ENCODE measurements around the gene SYTL3.
"Not testable (repeated sequence)": the region's sequence is repeated elsewhere in the genome, so short reads cannot be mapped to it uniquely, and the experiment has no call there.

Gene SYTL3

DNA sequence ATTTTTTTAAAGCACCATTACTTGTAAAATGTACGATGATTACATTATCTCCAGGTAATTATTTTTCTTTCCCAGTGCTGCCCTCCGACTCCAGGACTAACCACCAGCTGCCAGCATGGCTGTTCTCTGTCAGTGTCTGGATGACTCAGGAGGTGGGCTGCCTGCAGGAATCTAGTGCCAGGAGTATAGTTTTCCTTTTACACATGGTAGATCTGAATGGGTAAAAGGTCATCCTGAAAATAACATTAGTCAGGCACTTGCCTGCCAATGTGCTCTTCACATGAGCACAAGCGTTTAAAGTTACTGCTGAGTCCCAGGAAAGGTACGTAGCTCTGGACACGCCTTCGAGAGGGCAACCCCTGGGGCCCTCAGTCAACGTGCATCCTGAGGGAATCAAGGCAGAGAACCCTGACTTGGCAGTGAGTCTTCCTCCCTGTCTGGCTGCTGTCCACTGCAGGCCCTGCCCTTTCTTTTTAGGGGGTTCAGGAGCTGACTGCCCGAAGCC is 7.7 kb upstream of the SYTL3 start:
- no peak for DNase-seq

DNA sequence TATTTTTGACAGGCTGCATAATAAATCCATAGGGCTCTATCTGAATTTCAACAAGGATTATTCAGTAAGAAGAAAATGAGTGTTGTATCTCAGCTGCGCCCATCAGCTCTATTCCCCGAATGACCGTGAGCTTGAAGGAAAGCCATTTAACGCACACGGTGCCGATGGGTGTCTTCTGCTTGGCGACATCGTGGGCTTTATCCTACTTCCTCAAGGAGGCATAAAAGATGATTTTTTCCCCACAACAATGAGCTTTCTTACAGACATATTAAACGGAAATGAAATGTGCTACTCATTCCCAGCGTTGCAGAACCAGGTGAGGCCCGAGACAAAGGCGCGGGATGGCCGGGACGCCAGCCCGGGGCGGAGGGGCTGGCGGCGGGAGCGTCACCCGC is 6.0 kb upstream of the SYTL3 start:
- no peak for DNase-seq

DNA sequence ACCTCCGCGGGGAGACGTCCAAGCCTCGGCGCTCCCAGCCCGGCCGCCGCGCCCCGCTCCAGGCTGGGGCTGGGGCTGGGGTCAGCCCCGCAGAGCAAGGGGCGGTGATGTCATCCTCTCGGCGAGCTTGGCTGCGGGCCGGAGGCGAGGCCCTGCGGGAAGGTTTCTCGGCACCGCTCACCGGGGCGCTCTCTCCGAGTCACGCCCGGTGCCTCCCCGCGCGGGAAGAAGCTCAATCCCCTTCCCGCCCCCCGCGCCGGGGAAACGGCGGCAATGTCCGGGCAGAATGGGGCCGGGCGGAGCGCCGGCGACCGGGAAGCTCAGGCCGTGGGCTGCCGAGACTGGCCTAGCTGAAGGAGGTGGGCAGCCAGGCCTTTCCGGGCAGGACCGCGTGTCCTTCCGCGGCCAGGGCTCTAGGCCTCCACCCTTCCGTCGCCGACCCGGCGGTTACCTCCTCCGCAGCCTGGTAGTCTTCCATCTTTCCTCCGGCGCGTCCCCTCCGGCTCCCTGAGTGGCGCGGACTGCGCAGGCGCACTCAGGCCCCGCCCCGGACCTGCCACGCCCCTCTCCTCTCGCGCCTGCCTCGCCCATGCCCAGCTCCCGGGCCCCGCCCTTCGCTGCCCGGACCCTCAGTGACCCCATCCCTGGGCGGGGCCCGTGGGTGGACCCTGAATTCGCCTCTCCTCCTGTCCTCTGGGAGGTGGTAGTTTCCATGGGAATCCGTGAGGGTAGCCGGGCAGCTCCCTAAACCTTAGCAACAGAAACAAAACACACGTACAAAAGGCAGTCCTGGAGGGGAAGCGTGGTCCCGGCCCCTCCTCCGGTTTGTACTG is 5.4 kb upstream of the SYTL3 start, which contains the start of gene DYNLT1:
Gene DYNLT1 (minus strand): TSS at position 513 of the 833 bp plus-strand sequence. CDS start 35 bp downstream, at position 478.
- peak; percentile 4 to 35 for DNase-seq

GRCh38 chr6:158645064-158646022 is 4.5 kb upstream of the SYTL3 start:
- no peak for DNase-seq

- DNase-seq = no peak
Observed at GRCh38 chr6:158646023-158646910, 3.6 kb upstream of the SYTL3 start.

- DNase-seq = no peak
Observed at GRCh38 chr6:158647501-158647900, 2.4 kb upstream of the SYTL3 start.

DNA sequence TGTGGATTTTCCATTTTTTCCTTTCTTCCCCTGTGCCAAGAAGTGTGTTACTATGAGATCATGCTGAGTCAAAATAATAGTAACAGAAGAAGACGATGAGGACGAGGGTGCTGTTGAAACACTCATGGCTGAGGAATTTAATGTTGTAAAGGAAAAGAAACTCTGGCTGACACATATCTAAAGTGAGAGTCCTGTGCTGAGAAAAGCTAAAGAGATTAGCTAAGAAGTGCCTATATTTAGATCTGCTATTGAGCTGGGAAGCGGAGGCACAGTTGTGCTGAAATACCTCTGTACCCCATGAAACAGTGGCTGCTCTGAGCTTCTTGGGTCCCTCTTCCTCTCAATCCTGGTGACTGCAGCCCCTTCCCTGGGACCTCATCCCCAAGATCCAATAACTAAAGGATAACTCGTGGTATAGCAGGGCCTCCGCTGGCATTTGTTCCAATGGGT is 1.1 kb upstream of the SYTL3 start:
- DNase-seq = no peak

DNA sequence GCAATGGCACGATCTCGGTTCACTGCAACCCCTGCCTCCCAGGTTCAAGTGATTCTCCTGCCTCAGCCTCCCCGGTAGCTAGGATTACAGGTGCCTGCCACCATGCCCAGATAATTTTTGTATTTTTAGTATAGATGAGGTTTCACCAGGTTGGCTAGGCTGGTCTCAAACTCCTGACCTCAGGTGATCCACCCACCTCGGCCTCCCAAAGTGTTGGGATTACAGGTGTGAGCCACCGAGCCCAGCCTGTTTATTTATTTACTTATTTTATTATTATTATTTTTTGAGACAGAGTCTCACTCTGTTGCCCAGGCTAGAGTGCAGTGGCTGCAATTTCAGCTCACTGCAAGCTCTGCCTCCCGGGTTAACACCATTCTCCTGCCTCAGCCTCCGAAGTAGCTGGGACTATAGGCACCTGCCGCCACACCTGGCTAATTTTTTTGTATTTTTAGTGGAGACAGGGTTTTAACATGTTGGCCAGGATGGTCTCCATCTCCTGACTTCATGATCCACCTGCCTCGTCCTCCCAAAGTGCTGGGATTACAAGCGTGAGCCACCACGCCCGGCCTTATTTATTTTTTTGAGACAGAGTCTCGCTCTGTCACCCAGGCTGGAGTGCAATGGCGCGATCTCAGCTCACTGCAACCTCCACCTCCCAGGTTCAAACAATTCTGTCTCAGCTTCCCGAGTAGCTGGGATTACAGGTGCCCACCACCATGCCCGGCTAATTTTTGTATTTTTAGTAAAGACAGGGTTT is 2.3 kb downstream of the SYTL3 start:
- not testable (repeated sequence) for DNase-seq

GRCh38 chr6:158653577-158654354 is 3.9 kb downstream of the SYTL3 start:
- DNase-seq = no peak

DNA sequence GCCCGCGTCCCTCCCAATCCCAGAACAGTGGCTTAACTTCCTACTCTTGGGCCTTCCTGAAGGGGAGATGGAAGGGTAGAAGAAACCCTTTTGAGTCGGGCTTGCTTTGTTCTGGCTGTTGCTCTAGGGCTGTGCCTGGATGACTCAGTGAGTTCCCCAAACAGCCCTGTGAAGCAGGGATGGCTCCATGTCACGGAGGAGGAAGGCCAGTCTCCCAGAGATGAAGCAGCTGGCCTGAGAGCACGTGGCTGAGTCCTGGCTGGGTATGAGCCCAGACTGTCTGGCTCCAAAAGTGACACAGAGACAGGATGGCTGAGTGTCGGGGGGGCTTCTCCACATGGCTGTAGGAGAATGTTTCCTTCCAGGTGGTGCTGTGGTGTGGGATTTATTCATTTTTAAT is 4.6 kb downstream of the SYTL3 start:
- DNase-seq = peak in 1 of 2 experiments; percentile 26

DNA sequence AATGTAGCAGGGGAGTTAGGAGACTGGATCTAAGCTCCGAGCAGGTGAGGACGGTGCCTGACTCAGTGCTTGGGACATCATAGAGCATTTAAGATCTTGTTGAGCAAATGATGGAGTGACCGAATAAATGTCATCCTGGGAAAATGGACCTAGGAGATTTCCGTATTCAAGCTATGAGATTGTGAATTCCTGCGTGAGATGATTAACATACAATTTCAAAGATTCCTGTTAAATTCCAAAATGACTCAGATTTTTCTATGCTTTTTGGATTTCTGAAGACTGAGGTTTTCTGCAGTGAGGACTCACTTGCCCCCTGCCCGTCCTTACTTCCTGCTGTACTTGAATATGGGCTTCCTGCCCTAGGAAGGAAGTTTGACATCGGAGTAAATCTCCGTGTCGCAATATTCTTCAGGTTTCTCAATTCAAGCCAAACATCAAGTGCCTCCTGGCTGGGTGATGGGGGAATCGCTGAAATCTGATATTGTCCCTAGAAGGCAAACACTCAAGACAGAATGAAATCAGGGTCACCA is 5.2 kb downstream of the SYTL3 start:
- no peak for DNase-seq

DNA sequence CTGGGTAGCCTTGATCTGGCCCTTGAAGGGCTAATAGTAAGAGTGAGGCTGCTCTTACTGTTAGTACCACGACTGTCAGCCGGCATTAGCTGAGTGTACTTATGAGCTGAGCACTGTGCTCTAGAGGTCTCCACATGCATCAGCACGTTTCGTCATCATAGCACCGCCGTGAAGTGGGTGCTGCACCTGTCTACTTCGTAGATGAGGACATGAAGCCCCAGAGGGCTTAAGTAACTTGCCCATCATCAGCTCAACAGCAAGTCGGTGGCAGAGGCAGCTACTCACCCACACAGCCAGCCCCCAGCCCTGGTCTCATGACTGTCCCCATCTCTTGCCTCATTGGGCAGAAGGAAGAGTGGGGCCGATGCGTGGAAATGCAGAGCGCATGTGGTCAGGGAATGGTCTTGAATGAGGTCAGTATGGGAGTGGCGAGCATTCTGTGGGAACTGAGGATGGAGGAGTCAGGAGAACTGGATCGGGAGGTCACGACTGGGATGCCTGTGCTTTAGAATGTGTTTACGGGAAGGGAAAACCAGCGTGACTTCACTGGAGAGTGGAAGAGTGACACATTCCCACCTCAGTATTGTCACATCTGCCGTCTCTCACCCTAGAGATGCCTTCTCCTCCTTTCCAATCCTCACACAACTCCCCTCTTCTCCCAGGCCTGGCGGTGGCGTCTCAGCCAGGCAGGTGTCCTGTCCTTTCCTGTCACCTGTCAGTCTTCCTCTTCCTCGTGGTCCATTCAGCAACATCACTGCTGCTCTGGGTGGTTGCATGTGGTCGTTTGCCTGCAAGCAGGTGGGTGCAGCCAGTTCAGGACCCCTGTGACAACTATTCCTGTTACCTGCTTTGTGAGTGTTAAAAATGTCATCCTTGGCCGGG is 6.0 kb downstream of the SYTL3 start:
- no peak for DNase-seq

DNA sequence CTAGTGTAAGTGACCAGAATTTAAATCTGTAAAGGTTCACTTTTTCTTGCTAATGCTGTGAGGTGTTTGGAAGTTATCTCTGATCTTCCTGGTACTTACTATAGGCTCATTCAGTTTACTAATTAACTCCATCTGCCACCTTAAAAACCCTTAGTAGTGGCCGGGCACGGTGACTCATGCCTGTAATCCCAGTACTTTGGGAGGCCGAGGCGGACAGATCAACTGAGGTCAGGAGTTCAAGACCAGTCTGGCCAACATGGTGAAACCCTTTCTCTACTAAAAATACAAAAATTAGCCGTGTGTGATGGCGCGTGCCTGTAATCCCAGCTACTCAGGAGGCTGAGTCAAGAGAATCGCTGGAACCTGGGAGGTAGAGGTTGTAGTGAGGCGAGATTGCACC is 7.1 kb downstream of the SYTL3 start:
- not testable (repeated sequence) for DNase-seq

DNA sequence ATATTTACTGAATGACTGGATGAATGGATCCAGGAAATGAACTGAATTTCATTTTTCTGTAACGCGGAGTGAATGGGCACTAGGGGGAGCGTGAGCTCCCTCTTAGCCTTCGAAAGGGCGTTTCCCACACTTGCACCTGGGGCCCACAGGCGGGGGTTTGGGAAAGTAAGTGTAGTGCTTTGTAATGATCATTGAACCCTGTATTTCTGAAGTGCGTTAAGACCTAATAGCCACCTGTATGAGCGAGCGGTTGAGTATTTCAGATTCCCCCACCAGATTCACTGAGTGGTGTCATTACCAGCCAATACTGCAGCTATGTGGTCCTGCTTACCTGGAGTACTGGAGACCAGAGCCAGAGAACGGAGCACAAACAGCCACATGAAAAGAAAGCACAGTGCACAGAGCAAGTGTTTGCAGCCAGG is 10.5 kb downstream of the SYTL3 start:
- no peak for DNase-seq

- DNase-seq = no peak
Observed at GRCh38 chr6:158661156-158661685, 11.4 kb downstream of the SYTL3 start.

GRCh38 chr6:158662607-158662953 is 12.7 kb downstream of the SYTL3 start:
- DNase-seq = no peak

GRCh38 chr6:158662954-158663624 is 13.2 kb downstream of the SYTL3 start:
- no peak for DNase-seq

DNA sequence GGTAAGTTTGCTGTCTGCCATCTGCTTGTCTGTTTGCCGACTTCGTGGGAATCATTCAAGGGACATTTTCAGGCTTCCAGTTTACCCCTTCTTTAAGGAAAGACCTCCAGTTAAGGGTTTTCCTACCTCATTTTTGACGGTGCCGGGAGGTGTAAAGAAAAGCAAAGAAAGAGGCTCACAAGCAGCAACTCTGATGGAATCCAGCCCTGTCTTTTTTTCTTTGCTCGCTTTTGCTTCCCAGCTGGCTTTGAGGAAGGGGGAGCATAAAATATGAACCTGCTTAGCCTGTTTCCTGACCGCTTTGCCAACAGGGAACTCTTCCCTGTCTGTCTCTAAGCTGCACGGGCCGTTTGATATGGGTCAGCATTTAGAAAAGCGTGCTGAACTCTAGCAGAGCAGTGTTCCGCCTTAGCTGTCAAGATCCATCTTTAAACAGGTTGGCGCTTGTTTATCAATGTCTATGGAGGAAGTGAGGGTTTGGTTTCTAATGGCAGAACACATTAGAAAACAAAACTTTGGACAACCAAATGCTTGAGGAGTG is 13.8 kb downstream of the SYTL3 start:
- DNase-seq = no peak
